Colonic mucosa (tissue), 4 donors: Measurements from ENCODE around the gene SFPQ. TPM values are rescaled to one million over a fixed set of nuclear protein-coding genes. Genes with fewer than 3 reads are reported as not detected.

Source experiments
- DNase-seq: peaks from one replicate; pipeline ENCODE4 v3.0.0-alpha.2; 2020
- H3K27ac ChIP-seq: fragments of 200-600 bp; one replicate; pipeline ENCODE4 v1.8.0; 2021
- H3K27me3 ChIP-seq: fragments of 200-600 bp; one replicate; pipeline ENCODE4 v1.8.0; 2021
- H3K36me3 ChIP-seq: fragments of 200-600 bp; one replicate; pipeline ENCODE4 v1.8.0; 2021
- H3K4me1 ChIP-seq: fragments of 200-600 bp; one replicate; pipeline ENCODE4 v1.8.0; 2021; ENCODE audit warnings: mild to moderate bottlenecking
- H3K4me3 ChIP-seq: fragments of 200-600 bp; one replicate; pipeline ENCODE4 v1.8.0; 2021
- H3K9ac ChIP-seq, 2 donors: one replicate each; pipeline ENCODE4 v1.7.0; 2013; ENCODE audit warnings: control low read depth in 2 of 2, low read depth in 2 of 2, low read length in 2 of 2
- H3K9me3 ChIP-seq: fragments of 200-600 bp; one replicate; pipeline ENCODE4 v1.8.0; 2021
- intact Hi-C: fragments of 100-400 bp; cut with DNase I; formaldehyde crosslinking; loops from one replicate; pipeline ENCODE4 v1.14.1; 2022
- total RNA-seq, 2 donors: library from RNA; stranded (reverse); fragmentation: NEBNext Ultra II Directional in 1 of 2; extraction: Animal tissue kit (Norgen Biotek cat#: 25700) in 1 of 2; gene quantifications; one replicate each; pipeline ENCODE4 v1.2.1, GENCODE V29; 2021
- TF ChIP-seq, protein P1 (sequence below): fragments of 200-600 bp; IDR thresholded peaks from one replicate; pipeline ENCODE4 v1.8.0; 2022; ENCODE audit warnings: antibody characterized with exemption, mild to moderate bottlenecking
- donor health status: healthy.
- donor health status: DM: no; HTN: no; CAD: no.
- donor health status: DM: no; HTN: no; CAD: no.

The SFPQ gene
- total RNA-seq, 2 donors from 2014 or later, result 129 to 221 TPM

DNA sequence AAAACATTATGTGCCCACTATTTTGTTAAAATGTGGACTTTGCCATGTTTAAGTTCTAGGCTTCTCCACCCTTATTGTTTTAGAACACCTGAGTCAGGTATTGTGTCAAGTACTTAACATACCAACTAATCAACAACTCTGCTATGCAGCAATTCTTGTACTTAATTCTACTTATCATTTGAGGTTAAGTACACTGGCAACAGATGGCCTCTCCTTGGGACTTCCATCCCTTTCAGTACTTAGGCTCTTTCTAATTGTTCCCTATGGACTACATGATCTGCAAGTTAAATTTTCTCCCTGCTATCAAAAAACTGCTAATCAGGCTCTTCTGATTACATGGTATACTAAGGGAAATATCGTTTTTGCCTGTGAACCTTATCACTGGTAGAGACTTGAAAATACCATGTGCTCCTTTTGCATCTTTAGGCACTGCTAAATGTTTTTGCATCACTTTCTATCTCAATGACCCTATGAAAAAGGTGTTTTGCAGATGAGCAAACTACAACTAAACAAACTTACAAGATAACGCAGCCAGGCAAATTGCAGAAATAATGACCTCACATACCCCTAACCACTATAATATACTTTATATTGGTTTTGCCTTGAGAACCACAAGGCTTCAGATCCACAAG, 18.9 kb downstream of the SFPQ start:
- TF ChIP-seq, protein P1, sequence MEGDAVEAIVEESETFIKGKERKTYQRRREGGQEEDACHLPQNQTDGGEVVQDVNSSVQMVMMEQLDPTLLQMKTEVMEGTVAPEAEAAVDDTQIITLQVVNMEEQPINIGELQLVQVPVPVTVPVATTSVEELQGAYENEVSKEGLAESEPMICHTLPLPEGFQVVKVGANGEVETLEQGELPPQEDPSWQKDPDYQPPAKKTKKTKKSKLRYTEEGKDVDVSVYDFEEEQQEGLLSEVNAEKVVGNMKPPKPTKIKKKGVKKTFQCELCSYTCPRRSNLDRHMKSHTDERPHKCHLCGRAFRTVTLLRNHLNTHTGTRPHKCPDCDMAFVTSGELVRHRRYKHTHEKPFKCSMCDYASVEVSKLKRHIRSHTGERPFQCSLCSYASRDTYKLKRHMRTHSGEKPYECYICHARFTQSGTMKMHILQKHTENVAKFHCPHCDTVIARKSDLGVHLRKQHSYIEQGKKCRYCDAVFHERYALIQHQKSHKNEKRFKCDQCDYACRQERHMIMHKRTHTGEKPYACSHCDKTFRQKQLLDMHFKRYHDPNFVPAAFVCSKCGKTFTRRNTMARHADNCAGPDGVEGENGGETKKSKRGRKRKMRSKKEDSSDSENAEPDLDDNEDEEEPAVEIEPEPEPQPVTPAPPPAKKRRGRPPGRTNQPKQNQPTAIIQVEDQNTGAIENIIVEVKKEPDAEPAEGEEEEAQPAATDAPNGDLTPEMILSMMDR, result no peak
- no peaks in the 10 kb centered on the region for H3K27me3 ChIP-seq
- intact Hi-C loops, result no loop called here
- H3K9me3 ChIP-seq, result no peaks in the 10 kb centered on the region
- no peak overlapping the region for H3K4me3 ChIP-seq
- no peak for DNase-seq
- H3K36me3 ChIP-seq, result peaks cover 22% of the 10 kb centered on the region
- no peak overlapping the region for H3K9ac ChIP-seq
- H3K4me1 ChIP-seq, result no peaks in the 10 kb centered on the region
- H3K27ac ChIP-seq, result no peak overlapping the region

DNA sequence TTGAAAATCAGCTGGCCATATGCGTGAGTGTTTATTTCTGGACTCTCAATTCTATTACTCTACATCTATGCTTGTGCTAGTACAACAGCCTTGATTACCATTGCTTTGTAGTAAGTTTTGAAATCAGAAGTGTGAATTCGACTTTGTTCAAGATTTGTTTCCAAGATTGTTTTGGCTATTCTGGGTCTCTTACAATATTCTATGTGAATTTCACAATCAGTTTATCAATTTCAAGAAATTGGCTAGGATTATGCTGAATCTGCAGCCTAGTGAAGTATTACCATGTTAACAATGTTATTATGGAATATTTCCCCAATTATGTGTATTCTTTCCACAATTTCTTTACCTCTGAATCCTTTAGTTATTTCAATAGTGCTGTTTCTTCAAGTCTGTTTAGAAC, 19.5 kb downstream of the SFPQ start:
- Histone ChIP-seq H3K27ac (no peak overlapping the region), H3K36me3 (peaks cover 22% of the 10 kb centered on the region), H3K4me3 (no peak overlapping the region), H3K4me1 (no peaks in the 10 kb centered on the region), H3K9ac (no peak overlapping the region), H3K9me3 (no peaks in the 10 kb centered on the region), H3K27me3 (no peaks in the 10 kb centered on the region)
- TF ChIP-seq, protein P1, result no peak
- intact Hi-C loops, result no loop called here
- DNase-seq, result no peak

DNA sequence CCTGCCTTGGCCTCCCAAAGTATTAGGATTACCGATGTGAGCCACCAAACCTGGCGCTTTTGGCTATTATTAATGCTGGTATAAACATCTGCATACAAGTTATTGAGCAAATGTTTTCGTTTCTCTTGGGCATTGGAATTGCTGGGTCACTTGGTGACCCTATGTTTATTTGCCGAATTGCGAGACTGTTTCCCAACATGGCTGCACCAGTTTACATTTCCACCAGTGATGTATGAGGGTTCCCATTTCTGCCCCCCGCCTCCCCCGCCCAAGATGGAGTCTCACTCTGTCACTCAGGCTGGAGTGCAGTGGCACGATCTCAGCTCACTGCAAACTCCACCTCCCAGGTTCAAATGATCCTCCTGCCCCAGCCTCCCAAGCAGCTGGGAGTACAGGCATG, 20.9 kb downstream of the SFPQ start:
- Histone ChIP-seq H3K4me3 (no peak overlapping the region), H3K36me3 (peaks cover 14% of the 10 kb centered on the region), H3K27me3 (no peaks in the 10 kb centered on the region), H3K4me1 (no peaks in the 10 kb centered on the region), H3K9ac (no peak overlapping the region), H3K9me3 (no peaks in the 10 kb centered on the region), H3K27ac (no peak overlapping the region)
- no peak for DNase-seq
- TF ChIP-seq, protein P1, result no peak
- intact Hi-C loops, result no loop called here

DNA sequence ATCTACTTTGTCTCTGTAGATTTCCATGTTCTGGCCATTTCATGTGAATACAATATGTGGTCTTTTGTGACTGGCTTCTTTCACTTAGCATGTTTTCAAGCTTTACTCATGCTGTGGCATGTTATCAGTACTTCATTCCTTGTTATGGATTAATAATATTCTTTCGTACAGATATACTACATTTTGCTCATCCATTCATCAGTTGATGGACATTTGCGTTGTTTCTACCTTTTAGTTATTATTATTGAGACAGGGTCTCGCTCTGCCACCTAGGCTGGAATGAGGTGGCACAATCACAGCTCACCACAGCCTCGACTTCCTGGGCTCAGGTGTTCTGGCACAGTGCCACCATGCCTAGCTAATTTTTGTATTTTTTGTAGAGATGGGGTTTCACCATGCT, 21.4 kb downstream of the SFPQ start:
- TF ChIP-seq, protein P1, result no peak
- H3K4me3 ChIP-seq, result no peak overlapping the region
- no peak overlapping the region for H3K27ac ChIP-seq
- H3K9ac ChIP-seq, result no peak overlapping the region
- H3K9me3 ChIP-seq, result no peaks in the 10 kb centered on the region
- H3K36me3 ChIP-seq, result peaks cover 9% of the 10 kb centered on the region
- no peaks in the 10 kb centered on the region for H3K27me3 ChIP-seq
- no peaks in the 10 kb centered on the region for H3K4me1 ChIP-seq
- intact Hi-C loops, result no loop called here
- DNase-seq, result no peak

DNA sequence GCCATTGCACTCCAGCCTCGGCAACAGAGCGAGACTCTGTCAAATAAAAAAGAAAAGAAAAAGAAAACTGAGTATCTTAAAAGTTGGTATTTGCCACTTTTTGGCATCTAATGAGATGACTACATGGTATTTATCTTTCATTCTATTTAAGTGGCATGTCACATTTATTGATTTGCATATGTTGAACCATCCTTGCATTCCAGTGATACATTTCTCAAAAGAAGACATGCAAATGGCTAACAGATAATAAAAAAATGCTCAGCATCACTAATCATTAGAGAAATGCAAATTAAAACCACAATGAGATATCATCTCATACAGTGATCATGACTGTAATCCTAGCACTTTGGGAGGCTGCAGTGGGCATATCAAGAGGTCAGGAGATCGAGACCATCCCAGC, 28.1 kb downstream of the SFPQ start:
- Histone ChIP-seq H3K27me3 (no peaks in the 10 kb centered on the region), H3K4me1 (no peaks in the 10 kb centered on the region), H3K27ac (no peak overlapping the region), H3K36me3 (no peaks in the 10 kb centered on the region), H3K4me3 (no peak overlapping the region), H3K9me3 (no peaks in the 10 kb centered on the region), H3K9ac (no peak overlapping the region)
- intact Hi-C loops, result no loop called here
- TF ChIP-seq, protein P1, result no peak
- no peak for DNase-seq
